Esophagus squamous epithelium (tissue), 4 donors: ENCODE data around the gene FHIT.

Source experiments
- POLR2A ChIP-seq, 4 donors: fragments of 450-650 bp; IDR thresholded peaks; one replicate each; pipeline ENCODE4 v1.6.1; 2017; ENCODE audit warnings: antibody characterized with exemption in 4 of 4, mild to moderate bottlenecking in 4 of 4, moderate library complexity in 3 of 4
- TF ChIP-seq, protein P1 (sequence below), 6 experiments: fragments of 450-650 bp in 4 of 6; fragments of 200-600 bp in 2 of 6; sonication (generic) in 2 of 6; IDR thresholded peaks; one replicate each; pipeline ENCODE4 v1.5.1; 2016 to 2019; ENCODE audit warnings: antibody characterized with exemption in 6 of 6, mild to moderate bottlenecking in 4 of 6, moderate library complexity in 4 of 6

DNA sequence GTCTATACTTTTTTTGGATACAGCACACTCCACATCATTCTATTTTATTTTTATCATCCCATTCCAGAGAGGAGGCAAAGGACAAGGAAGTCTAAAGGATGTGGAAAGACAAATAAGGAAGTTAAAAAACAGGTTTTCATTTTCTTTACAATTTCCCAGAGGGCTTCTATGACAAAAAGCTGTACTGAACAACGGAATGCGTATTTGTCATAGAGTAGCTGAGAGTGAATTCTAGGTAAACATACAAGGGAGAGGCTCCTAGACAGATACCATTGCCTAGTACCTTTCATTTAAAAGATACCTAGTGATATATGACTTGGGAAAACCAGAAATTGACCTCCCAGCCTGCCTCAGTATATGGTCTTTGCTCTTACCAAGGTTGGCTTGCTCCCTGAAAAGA is 341.7 kb downstream of the FHIT start:
- TF ChIP-seq, protein P1, sequence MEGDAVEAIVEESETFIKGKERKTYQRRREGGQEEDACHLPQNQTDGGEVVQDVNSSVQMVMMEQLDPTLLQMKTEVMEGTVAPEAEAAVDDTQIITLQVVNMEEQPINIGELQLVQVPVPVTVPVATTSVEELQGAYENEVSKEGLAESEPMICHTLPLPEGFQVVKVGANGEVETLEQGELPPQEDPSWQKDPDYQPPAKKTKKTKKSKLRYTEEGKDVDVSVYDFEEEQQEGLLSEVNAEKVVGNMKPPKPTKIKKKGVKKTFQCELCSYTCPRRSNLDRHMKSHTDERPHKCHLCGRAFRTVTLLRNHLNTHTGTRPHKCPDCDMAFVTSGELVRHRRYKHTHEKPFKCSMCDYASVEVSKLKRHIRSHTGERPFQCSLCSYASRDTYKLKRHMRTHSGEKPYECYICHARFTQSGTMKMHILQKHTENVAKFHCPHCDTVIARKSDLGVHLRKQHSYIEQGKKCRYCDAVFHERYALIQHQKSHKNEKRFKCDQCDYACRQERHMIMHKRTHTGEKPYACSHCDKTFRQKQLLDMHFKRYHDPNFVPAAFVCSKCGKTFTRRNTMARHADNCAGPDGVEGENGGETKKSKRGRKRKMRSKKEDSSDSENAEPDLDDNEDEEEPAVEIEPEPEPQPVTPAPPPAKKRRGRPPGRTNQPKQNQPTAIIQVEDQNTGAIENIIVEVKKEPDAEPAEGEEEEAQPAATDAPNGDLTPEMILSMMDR (IDR thresholded peaks at IDR 0.05) = no peak
- no peak for TF ChIP-seq POLR2A (IDR thresholded peaks at IDR 0.05)
